T-helper 1 cell treated with Interleukin-12 subunit alpha and Interleukin-12 subunit beta and Interleukin-4 antibody, amounts not matched to agents 30 ng/mL and 1 ng/mL, for 36 hours (primary cell): ENCODE measurements around the gene ZNF554. TPM values are rescaled to one million over a fixed set of nuclear protein-coding genes. Genes with fewer than 3 reads are reported as not detected.

Experiments used
- intact Hi-C: fragments of 100-400 bp; cut with micrococcal nuclease; formaldehyde crosslinking; loops from one replicate; pipeline ENCODE4 v1.15.1; 2024
- total RNA-seq: library from RNA; stranded (reverse); gene quantifications from 2 replicates; pipeline ENCODE4 v1.2.3, GENCODE V29; 2022

Gene ZNF554
- total RNA-seq, 1 donor from 2014 or later: 3.4 TPM

- intact Hi-C loops: no loop called here
Measured at GRCh38 chr19:2823646-2824045, 4.0 kb downstream of the ZNF554 start.

- intact Hi-C loops: no loop called here
Measured at GRCh38 chr19:2824129-2824528, 4.5 kb downstream of the ZNF554 start.

DNA sequence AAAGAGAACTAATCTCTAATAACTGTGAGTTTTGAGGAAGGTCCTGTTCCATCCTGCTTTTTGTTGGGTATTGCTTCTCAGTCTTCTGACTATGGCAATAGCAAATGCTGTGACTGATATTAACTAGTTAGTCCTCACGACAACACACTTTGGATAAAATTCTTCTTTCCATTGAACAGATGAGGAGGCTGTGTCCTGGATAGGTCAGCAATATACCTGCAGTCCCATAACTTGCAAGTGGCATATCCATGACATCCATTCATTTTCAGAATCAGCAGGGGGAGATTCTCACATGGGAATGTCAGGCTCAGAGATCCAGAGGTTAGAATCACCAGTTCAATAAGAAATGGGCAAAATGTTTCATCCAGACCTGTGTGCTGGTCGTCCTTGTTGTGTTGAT lies 7.4 kb downstream of the ZNF554 start:
- intact Hi-C loops: no loop called here

DNA sequence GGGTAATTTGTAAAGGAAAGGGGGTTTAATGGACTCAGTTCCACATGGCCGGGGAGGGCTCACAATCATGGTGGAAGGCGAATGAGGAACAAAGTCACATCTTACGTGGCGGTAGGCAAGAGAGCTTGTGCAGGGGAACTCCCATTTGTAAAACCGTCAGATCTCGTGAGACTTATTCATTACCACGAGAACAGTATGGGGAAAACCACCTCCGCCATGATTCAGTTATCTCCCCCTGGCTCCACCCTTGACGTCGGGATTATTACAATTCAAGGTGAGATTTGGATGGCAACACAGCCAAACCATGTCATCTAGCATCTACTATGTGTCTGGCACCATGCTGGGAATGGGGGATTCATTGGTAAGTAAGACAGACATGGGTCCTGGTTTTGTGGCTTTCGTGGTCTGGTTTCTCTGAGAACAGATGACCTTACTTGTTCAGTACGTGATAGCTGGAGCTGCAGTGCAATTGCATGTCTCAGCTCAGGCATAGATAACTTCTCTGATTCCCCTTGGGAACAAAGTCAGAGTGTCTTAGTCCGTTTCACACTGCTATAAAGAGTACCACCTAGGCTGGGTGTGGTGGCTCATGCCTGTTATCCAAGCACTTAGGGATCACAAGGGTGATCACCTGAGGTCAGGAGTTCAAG lies 8.3 kb downstream of the ZNF554 start:
- intact Hi-C loops: no loop called here

DNA sequence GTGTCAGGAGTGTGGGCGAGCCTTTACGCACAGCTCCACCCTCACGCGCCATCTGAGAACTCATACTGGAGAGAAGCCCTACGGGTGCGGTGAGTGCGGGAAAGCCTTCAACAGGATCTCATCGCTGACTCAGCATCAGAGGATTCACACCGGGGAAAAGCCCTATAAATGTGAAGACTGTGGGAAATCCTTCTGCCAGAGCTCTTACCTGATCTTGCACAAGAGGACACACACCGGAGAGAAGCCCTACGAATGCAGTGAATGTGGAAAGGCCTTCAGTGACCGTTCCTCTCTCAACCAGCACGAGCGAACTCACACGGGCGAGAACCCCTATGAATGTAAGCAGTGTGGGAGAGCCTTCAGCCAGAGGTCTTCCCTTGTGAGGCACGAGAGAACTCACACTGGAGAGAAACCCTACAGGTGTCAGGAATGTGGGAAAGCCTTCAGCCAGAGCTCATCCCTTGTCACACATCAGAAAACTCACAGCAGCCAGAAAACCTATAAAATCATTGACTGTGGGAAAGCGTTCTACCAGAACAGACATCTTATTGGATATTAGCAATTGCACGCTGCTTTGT lies 14.7 kb downstream of the ZNF554 start:
- intact Hi-C loops: no loop called here

DNA sequence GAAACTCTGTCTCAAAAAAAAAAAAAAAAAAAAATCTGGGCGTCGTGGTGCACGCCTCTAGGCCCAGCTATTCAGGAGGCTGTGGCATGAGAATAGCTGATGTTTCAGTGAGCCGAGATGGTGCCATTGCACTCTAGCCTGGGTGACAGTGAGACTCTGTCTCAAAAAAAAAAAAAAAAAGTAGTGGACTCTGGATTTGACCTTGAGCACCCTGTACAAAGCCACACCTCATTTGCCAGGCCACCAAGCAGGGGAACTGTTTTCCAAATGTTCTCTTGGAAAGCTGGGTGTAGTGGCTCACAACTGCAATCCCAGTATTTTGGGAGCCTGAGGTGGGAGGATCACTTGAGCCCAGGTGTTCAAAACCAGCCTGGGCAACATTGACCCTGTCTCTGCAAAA lies 17.8 kb downstream of the ZNF554 start:
- intact Hi-C loops: no loop called here

DNA sequence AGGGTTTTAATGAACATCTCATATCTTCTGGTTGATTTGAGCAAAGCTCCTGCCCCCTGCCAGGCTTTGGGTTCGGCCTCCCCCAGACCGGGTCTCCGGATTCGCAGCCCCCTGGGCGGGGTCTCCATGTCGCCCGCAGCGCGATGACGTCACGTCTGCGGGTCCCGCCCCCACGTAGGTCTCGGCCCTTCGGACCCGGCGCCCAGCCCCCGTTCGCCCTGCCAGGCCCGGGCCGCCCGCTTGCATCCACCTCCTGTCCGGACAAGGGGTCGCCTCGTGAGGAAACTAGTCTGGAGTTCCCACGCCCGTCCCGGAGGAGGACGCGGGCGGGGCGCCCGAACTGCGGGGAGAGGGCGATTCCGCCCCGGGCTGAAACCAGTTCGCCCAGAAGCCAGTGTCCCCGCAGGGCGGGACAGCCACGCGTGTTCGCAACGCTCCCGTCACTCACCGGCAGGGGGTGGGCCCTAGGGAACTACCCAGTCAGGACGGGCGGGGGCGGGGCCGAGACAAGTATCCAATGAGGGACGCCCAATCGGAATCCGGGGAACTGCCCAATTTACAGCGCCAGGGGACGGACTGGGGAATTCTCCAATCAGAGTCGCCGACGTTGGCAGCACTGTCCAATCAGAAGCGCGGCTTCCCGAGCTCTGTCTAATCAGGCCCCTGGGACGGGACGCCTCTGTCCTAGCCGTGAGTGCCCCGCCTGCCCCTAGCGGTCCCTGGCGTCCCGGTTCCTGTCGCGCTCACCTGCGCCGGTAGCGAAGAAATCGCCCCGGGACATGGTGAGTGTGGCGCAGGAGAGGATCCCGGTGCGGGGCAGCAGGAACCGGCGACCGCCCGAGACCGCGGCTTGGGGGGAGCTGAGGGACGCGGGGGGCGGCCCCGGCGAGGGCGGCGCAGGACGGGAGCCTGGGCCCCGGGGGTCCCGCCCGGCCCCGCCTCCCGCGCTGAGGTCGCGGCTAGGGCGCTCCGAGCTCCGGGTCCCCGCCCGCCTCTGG lies 21.4 kb downstream of the ZNF554 start, which contains the start of gene ZNF555:
Gene ZNF555 (plus strand): TSS at position 682 of the 998 bp plus-strand sequence. CDS start 98 bp downstream, at position 780.
- intact Hi-C loops: loop anchor here (1.0 to 2.0 kb wide), 5 partner anchors 22 to 110 kb away; partner anchors contain the start of genes SGTA, SLC39A3, ZNF554 and ZNF57

- intact Hi-C loops: loop anchor here (1.0 to 2.0 kb wide), 5 partner anchors 23 to 109 kb away; partner anchors contain the start of genes SGTA, SLC39A3, ZNF554 and ZNF57
Measured at GRCh38 chr19:2841855-2842574, 22.3 kb downstream of the ZNF554 start.

DNA sequence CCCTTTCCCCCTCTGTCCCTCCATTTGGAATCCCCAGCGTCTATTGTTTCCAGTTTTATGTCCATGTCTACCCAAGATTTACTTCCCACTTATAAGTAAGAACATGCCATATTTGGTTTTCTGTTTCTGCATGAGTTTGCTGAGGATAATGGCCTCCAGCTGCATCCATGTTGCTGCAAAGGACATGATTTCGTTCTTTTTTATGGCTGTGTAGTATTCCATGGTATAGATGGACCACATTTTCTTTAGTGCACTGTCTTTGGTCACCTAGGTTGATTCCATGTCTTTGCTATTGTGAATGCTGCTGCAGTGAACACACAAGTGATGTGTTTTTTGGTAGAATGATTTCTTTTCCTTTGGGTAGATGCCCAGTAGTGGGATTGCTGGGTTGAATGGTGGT lies 25.4 kb downstream of the ZNF554 start:
- intact Hi-C loops: no loop called here

GRCh38 chr19:2846180-2846894 lies 26.7 kb downstream of the ZNF554 start:
- intact Hi-C loops: no loop called here

- intact Hi-C loops: no loop called here
Measured at GRCh38 chr19:2847507-2847906, 27.8 kb downstream of the ZNF554 start.

DNA sequence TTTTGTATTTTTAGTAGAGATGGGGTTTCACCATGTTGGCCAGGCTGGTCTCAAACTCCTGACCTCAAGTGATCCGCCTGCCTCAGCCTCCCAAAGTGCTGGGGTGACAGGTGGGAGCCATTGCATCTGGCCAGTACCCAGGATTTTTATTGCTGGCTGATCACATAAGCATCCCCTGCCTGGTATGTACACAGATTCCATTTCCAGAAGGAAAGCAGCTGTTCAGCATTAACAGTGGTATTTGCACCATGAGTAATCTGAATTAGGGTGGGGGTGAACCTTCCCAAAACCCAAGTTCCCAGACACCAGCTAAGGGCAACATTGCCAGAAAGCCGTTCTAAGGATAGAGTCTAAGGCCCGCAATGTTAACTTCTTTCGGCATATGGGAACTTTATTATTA lies 28.9 kb downstream of the ZNF554 start:
- intact Hi-C loops: no loop called here

DNA sequence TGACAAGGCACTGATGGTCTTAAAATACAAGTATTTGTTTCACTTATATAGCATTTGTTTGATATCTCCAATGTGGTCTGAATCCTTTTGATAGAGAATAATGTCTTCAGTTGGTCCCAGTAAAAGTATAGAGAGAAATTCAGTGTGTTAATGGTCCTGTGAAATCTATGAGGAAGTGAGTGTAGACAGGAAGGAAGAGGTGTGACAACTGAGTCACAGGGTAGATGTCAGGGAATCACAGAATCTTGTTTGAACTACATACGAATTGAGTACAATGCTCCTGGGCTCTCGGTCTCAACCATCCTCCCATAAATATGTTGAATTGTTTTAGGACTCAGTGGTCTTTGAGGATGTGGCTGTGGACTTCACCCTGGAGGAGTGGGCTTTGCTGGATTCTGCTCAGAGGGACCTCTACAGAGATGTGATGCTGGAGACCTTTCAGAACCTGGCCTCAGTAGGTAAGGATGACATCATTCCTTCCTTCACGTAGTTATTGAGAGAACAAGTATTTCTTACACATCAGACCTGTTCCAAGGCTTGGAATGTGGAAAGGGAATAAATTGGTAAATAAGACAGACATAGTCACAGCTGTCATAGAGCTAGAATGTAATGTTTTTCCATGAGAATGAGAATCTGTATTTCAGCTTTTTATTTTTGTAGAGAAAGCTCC lies 30.7 kb downstream of the ZNF554 start:
- intact Hi-C loops: no loop called here

- intact Hi-C loops: no loop called here
Measured at GRCh38 chr19:2852598-2852997, 32.9 kb downstream of the ZNF554 start.

- intact Hi-C loops: no loop called here
Measured at GRCh38 chr19:2853015-2853606, 33.4 kb downstream of the ZNF554 start.

DNA sequence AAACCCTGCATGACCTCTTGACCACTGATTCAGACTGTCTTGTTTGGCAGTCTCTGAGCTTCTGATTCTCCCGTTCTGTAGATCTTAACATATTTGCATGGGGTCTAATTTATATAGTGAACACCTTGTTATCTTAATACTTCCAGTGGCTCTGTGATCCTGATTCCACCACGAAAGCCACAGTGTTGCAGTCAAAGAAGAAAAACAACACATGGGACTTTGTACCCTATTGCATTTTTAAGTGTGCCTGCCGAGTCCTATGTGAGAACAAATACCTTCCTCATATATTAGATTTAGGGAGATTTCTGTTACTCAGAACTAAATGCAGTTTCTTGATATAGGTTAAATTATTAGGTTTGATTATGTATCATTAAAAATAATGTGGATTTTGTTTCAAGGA lies 35.2 kb downstream of the ZNF554 start:
- intact Hi-C loops: no loop called here

DNA sequence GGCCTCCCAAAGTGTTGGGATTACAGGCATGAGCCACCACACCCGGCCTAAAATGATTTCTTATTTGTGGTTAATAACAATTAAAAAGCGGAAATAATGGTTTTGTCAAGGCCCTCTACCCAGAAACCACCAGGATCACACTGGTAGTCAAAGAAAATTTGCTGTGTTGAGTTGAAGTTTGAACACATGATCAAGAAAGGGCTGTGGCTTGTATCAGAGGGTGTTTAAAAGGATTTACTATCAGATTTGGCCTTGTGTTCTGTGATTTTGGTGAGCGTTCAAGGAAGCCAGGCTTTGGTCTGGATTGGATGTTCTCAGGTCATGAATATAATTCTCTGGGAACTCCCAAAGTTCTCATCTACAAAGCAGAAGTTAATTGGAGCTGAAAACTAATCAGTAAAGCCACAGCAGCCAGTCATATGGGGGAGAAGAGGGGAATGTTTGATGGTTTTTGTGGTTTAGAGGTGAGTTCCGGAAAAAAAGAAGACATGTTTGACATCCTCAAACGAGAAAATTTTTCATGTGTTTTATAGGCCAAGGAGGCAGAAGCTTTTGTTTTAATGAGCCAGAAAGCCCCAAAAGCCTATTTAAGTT lies 36.9 kb downstream of the ZNF554 start:
- intact Hi-C loops: no loop called here

DNA sequence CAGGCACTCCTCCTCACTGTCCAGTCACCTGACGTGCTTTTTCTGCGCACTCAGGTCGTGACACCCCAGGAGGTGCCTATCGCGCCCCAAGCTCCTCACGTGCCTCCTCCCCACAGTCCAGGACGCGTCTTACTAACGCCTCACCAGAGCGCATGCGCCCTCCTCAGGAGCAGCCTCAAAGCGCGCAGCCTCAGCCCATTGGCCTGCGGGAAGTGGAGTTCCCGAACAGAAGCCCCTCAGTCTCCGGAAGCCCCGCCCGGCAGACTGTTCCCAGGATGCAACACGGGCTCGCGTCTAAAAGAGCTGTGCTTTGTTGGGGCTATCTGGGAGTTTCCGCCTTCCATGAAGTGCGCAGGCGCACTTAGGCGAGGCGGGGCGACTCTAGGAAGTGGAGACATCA lies 39.2 kb downstream of the ZNF554 start:
- intact Hi-C loops: no loop called here

- intact Hi-C loops: no loop called here
Measured at GRCh38 chr19:2863816-2864215, 44.1 kb downstream of the ZNF554 start.
